SK-N-MC (cell line): ENCODE results near the gene VWA8.

Experiments used
- EZH2 ChIP-seq: fragments of 200-600 bp; sonication (generic); IDR thresholded peaks from one replicate; pipeline ENCODE4 v1.6.1; 2017; ENCODE audit warnings: antibody characterized with exemption
- FOXP2 ChIP-seq: optimal IDR thresholded peaks from 2 replicates; pipeline ENCODE3; 2011; ENCODE audit warnings: mild to moderate bottlenecking, moderate library complexity; ENCODE audit not compliant: insufficient read depth; ENCODE audit errors: extremely low read length, control extremely low read depth
- POLR2AphosphoS5 ChIP-seq: IDR thresholded peaks from 2 replicates; pipeline ENCODE4 v1.6.1; 2012; ENCODE audit warnings: mild to moderate bottlenecking, low read depth, low read length, borderline replicate concordance

GRCh38 chr13:41709511-41709910 is 251.4 kb downstream of the VWA8 start:
- TF ChIP-seq EZH2 (no peak), POLR2AphosphoS5 (no peak), FOXP2 (no peak)
